Fibroblast of skin of scalp (primary cell): ENCODE data around the gene COTL1.
A peak's percentile ranks its signal among the peaks of the same experiment; 100 is the strongest.
"Not testable (repeated sequence)": the region's sequence is repeated elsewhere in the genome, so short reads cannot be mapped to it uniquely, and the experiment has no call there.

Experiments used
- DNase-seq: peaks from one replicate; pipeline ENCODE4 v3.0.0-alpha.2; 2013

The COTL1 gene

DNA sequence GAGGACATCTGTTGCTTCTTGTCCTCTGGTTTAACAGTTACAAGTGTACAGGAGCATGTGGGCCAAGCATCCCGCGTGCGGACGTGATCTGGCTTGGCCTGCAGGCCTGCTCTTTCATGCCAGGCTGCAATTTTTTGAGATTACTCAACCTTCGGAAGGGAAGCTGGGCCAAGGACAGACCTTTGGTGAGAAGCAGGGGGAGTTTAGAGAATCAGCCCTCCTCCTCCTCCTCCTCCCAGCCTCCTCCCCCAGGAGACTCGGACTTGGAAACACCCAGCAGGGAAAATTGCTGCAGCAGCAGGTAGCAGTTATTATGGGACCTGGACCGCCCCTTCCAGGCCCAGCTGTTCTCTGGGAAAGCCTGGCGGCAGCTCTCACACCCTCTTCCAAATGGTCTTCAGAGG lies 25.3 kb upstream of the COTL1 start:
- peak; percentile 89 for DNase-seq

DNA sequence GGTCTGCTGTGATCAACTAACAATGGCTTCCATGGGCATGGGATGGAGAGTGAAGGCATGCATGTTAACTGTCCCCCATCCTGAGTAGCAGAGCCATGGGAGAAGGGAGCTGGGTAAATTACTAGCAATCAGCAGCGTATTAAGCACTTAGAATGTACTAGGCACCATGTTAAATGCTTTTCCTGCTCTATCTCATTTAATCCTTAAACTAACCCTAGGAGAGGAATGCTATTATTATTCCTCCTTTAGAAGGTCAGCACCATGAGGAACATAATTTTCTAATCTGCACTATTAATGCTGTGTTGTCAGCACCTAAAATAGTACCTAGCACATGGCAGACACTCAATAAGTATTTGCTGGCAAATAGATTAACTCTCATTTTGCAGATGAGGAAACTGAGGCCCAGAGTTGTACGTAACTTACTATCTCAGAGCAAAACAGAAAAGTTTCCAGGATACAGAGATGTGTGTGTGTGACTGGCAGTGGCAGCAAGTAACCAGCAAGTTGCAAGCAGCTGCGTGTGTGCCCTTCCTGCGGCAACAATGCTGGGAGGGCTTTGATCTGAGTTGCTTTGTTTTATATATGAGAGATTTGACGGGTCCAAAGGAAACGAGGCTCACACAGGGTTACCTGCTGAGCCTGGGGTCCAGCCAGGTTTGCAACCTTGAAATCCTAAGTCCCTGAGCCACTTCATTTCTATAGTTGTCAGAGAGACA lies 23.9 kb upstream of the COTL1 start:
- DNase-seq = no peak

DNA sequence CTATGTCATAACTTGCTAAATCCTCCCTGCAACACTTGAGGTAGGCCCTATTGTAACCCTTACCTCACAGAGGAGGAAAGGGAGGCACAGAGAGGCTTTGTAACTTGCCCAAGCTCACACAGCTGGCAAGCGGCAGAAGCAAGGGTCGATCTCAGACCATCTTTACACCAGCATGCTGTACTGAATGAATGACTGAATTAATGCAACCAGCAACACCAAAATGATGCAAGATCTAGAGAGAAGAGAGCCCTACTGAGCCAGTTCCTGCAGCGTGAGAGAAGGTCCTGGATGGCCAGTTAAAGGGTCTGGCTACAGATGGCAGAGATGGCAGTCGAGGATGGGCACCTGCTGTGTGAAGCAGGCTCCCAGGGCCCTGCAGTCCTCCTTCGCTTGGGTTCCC lies 22.3 kb upstream of the COTL1 start:
- DNase-seq = no peak

DNA sequence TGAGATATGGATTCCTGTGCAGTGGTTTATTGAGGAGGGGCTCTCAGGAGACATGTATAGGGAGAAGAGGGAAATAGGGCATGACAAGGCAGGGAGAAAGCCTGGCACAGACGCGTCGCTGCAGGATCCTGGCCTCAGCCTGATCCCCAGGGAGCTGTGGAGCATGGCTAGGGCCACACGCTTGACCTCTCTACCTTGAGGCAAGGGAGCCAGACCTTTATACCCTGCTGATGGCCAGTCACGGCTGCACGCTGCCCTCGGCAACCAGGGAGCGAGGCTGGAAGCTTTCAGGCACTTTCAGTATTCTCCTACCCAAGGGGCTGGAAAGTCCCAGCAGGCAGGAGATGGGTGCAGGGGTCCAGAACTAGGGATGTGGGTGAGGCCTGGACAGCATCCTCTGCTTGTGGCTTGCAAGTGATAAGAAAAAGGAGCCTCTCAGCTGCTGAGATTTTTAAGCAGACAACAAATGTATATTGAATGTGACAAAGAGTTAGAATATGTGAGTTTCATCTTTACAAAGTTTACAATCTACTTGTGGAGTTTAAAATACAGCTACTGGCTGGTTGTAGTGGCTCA lies 20.4 kb upstream of the COTL1 start:
- no peak for DNase-seq

DNA sequence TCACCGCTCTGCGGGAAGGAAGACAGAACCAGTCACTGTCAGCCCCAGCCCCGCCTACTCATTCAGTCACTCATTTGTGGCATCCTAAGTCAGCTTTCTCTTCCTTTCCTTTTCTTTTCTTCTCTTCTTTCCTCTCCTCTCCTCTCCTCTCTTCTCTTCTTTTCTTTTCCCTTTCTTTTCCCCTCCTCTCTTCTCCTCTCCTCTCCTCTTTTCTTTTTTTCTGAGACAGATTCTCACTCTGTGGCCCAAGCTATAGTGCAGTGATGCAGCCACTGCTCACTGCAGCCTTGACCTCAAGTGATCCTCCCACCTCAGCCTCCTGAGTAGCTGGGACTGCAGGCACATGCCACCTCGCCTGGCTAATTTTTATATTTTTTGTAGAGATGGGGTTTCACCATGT lies 19.8 kb upstream of the COTL1 start:
- DNase-seq = no peak

GRCh38 chr16:84635702-84636101 lies 17.8 kb upstream of the COTL1 start:
- DNase-seq = no peak

DNA sequence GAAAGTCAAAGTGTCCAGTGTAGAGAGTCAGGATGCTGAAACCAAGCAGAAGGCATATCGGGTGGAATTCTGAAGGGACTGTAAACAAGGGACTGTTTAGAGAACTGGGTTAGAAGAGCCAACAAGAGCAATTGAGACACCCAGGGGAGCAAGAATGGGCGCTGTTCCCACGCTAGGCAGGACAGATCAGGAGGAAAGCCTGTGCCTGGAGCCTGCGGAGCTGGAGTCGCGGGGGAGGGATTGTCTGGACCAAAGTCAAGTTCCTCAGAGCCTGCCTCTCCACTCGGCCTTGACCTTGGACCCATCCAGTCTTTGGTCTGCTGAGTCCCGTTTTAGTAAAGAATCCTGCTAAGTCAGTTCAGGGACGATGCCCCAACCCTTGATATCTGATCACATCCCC lies 15.7 kb upstream of the COTL1 start:
- DNase-seq = no peak

GRCh38 chr16:84632862-84633261 lies 15.0 kb upstream of the COTL1 start:
- not testable (repeated sequence) for DNase-seq

GRCh38 chr16:84631886-84632285 lies 14.0 kb upstream of the COTL1 start:
- no peak for DNase-seq

DNA sequence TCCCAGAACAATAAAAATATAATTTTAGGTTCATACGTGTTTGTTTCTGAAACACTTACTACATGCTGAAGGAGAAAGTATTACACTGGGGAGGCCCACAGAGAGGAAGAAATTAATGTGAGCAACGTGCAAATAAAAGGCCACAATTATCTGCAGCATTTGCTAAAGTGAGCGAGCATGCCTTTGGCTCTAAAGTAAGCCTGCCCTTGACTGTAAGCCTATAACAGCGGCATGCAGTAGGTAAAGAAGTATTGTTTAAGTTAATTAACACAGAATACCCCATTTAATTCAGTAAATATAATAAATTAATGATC lies 13.2 kb upstream of the COTL1 start:
- no peak for DNase-seq

- DNase-seq = no peak
Observed at GRCh38 chr16:84630446-84631152, 12.7 kb upstream of the COTL1 start.

DNA sequence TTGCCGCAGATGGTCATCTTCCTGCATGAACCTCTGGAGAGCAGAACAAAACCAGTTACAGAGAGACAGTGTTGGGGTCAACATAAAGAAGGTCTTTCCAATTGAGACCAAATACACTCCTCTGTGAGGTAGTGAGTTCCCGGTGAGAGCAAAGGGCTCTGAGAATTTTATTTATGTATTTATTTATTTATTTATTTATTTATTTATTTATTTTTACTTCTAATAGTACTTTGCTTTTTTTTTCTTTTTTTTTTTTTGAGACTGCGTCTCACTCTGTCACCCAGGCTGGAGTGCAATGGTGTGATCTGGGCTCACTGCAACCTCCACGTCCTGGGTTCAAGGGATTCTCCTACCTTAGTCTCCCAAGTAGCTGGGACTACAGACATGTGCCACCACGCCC lies 12.1 kb upstream of the COTL1 start:
- DNase-seq = no peak

- DNase-seq = no peak
Observed at GRCh38 chr16:84629580-84629979, 11.7 kb upstream of the COTL1 start.

GRCh38 chr16:84628226-84628731 lies 10.4 kb upstream of the COTL1 start:
- no peak for DNase-seq

GRCh38 chr16:84625556-84625955 lies 7.7 kb upstream of the COTL1 start:
- no peak for DNase-seq

DNA sequence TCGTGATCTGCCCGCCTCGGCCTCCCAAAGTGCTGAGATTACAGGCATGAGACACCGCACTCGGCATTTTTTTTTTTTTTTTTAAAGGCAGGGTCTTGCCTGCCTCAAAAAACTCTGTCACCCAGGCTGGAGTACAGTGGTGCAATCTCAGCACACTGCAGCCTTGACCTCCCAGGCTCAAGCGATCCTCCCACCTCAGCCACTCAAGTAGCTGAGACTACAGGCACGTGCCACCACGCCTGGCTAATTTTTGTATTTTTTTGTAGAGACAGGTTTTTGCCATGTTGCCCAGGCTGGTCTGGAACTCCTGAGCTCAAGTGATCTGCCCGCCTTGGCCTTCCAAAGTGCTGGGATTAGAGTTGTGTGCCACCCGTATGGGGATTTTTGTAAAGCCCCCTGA lies 3.0 kb upstream of the COTL1 start:
- not testable (repeated sequence) for DNase-seq

- peak; percentile 99 for DNase-seq
Observed at GRCh38 chr16:84618581-84619460, 943 bp upstream of the COTL1 start.

DNA sequence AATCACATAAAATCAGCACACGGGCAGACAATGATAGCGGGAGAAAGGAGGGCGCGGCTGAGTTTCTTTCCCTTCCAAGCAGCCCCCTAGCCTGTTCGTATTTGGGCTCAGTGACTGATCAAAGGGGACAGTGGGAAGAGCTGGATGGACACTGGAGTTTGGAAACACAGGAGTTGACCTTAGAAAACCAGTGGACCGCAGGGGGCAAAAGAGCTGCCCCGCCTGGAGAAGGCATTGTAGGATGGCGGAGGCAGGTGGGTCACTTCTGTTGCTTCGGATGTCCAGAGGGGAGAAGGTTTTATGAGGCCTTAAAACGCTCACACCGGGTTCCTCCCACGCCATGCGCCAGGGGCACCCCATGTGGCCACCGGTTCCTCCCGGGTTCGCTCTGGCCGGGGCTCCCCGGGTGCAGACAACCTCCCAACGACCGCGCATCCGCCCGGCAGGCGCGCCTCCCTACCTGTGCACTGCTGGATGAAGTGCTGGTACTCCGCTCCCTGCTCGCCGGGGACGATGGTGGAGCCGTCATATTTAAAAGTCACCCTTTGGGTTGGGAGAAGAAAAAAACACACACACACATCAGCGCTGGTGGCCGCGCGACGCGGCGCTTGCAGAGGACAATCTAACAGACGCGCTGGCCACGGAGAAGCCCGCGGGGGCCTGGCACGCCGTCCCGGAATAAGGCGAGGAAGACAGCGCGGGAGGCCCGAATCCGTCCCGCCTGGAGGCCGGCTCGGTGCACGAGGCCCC lies 662 bp downstream of the COTL1 start:
- DNase-seq = no peak

- no peak for DNase-seq
Observed at GRCh38 chr16:84616515-84616914, 1.4 kb downstream of the COTL1 start.

- peak; percentile 79 for DNase-seq
Observed at GRCh38 chr16:84614968-84615813, 2.7 kb downstream of the COTL1 start.

GRCh38 chr16:84614623-84614967 lies 3.3 kb downstream of the COTL1 start:
- no peak for DNase-seq
